ENCODE results near the gene GPRASP1. TPM values are rescaled to one million over a fixed set of nuclear protein-coding genes. Genes with fewer than 3 reads are reported as not detected.
"Not testable (repeated sequence)": the region's sequence is repeated elsewhere in the genome, so short reads cannot be mapped to it uniquely, and the experiment has no call there.

GPRASP1 gene, protein sequence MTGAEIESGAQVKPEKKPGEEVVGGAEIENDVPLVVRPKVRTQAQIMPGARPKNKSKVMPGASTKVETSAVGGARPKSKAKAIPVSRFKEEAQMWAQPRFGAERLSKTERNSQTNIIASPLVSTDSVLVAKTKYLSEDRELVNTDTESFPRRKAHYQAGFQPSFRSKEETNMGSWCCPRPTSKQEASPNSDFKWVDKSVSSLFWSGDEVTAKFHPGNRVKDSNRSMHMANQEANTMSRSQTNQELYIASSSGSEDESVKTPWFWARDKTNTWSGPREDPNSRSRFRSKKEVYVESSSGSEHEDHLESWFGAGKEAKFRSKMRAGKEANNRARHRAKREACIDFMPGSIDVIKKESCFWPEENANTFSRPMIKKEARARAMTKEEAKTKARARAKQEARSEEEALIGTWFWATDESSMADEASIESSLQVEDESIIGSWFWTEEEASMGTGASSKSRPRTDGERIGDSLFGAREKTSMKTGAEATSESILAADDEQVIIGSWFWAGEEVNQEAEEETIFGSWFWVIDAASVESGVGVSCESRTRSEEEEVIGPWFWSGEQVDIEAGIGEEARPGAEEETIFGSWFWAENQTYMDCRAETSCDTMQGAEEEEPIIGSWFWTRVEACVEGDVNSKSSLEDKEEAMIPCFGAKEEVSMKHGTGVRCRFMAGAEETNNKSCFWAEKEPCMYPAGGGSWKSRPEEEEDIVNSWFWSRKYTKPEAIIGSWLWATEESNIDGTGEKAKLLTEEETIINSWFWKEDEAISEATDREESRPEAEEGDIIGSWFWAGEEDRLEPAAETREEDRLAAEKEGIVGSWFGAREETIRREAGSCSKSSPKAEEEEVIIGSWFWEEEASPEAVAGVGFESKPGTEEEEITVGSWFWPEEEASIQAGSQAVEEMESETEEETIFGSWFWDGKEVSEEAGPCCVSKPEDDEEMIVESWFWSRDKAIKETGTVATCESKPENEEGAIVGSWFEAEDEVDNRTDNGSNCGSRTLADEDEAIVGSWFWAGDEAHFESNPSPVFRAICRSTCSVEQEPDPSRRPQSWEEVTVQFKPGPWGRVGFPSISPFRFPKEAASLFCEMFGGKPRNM (N-terminal part only)
- total RNA-seq, result 0.35 and 2.5 TPM in 2 replicates

DNA sequence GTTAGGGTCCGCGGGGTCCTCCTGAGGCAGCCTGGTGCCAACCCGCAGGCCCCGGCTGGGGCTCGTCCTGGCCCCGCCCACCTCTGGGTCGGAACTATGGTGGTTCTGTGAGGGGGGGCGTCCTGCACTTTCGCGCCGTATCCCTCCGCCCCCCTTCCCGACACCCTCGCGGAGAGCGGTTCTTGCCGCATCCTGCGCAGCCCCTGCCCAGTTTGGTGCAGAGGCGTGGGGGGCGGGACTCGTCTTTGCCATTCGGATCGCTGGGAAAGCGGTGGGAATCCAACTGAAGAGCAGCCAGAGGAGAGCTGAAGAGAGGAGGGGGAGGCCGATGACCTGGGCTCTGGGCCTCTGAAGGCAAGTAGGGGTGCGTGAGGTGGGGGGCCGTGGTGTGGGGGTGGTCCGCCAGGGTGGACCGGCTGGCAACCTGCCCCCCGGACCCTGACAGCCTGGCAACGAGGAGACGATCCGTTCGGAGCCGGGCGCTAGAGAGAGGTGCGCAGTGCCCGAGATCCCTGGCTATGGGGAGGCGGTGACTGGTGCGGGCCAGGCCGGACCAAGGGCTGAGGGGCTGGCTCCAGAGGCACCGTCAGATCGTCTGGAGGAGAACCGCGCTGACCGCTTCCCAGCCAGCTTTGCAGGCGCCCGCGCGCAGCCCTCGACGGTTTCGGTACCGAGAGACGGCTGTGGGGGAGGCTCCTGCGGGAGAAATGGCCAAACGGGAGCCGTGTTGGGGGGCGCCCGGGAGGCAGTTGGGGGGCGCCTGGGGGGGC is at the start of gene GPRASP1:
Gene GPRASP1 (plus strand): TSS at position 242 of the 770 bp plus-strand sequence. CDS start 2,431 bp downstream, outside the sequence.
- DNase-seq (ENCODE audit: low read depth), result no peak

DNA sequence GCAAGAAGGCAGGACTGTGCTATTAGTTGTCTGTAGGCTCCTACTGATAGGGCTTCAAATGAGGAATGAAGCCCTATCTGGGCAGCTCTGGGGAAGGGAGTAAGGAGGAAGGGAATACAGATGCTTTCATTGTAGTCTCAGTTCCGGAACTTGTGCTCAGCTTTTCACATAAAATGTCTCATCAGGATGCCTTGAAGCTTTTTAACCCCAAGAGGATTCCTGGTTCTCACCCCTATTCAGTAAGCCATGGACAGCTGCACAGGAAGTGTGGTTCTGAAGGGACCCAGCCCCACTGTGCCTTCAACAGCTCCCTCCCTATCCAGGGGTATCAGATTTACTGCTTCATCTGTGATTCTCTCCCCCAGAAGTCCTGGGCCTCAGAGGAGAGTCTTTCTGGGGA is 47.0 kb upstream of the GPRASP1 start:
- no peak for DNase-seq (ENCODE audit: low read depth)

DNA sequence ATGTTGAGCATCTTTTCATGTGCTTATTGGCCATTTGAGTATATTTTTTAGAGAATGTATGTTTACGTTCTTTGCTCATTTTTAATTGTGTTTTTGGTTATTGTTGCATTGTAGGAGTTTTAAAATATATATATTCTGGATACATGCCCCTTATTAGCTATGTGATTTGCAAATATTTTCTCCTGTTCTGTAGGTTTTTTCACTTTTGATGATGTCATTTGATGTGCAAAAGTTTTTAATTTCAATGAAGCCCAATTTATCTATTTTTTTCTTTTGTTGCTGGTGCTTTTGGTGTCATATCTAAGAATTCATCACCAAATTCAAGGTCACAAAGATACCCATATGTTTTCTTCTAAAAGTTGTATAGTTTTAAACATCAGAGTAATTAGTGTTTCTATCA is 45.2 kb upstream of the GPRASP1 start:
- DNase-seq (ENCODE audit: low read depth), result no peak

DNA sequence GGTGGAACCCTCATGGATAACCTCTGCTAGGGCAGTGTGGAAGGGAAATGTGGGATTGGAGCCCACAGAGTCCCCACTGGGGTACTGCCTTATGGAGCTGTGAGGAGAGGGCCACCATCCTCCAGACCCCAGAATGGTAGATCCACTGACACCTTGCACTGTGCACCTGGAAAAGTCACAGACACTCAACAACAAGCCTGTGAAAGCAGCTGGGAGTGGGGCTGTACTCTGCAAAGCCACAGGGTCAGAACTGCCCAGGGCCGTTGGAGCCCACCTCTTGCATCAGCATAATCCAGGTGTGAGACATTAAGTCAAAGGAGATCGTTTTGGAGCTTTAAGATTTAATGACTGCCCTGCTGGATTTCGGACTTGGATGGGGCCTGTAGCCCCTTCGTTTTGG is 40.4 kb upstream of the GPRASP1 start:
- DNase-seq (ENCODE audit: low read depth), result no peak

DNA sequence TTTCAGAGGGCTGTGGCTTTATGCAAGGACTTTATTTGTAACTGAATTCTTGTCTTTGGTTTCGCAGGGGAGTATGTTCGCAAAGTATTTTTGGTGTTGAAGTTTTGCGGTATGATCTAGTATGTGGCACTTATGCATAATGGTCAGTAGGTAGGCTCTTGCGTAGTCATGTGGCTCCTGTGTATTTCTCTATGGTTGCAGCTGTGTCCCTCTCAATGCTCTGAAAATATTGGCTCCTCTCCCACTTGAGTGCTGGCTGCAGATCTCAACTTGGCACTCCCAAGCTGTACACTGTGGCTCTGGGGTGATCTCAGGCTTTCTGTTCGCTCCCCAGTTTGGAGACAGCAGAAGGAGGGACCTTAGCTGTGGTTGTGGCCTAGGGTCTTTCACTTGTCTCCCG is 27.2 kb upstream of the GPRASP1 start:
- no peak for DNase-seq (ENCODE audit: low read depth)

DNA sequence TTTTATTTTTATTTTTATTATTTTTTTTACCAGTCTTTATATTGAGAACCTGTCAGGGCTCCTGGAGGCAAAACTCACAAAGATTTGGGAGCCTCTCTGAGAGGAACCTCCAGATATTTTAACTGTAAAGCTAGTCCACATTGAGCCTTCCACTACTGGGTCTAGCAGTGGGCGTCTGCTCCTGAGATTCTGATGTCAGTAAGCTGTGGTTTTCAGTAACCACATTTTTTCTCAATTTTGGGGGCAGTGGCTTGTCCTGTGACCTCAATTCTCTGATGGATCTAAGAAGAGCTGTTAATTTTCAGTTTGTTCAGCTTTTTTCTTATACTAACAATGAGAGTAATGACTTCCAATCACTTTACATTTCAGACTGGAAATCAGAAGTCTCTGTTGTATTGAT is 23.6 kb upstream of the GPRASP1 start:
- DNase-seq (ENCODE audit: low read depth), result no peak

DNA sequence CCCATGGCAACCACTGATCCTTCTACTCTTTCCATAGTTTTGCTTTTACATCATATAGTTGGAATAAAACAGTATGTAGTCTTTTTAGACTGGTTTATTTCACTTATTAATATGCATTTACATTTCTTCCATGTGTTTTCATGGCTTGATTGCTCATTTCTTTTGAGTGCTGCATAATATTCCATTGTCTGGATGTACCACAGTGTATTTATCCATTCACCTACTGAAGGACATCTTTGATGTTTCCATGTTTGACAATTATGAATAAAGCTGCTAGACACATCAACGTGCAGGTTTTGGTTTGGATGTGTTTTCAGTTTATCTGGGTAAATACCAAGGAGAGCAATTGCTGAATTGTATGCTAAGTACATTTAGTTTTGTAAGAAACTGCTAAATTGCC is 13.7 kb upstream of the GPRASP1 start:
- no peak for DNase-seq (ENCODE audit: low read depth)

DNA sequence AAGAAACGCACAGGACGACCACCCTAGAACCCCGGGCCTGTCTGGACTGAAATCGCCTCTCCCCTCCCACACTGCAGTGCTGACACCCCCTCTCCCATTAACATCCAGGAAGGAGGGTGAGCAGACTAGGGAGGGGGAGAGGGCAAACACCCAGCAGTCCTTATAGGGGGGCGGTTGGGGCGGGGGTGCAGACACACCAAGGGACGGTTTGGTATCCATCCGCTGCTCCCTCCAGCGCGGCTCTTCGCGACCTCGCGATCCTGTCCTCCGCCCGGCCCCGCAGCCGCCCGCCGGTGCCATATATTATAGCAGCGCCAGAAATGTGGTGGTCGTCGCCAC is 411 bp upstream of the GPRASP1 start:
- no peak for DNase-seq (ENCODE audit: low read depth)

DNA sequence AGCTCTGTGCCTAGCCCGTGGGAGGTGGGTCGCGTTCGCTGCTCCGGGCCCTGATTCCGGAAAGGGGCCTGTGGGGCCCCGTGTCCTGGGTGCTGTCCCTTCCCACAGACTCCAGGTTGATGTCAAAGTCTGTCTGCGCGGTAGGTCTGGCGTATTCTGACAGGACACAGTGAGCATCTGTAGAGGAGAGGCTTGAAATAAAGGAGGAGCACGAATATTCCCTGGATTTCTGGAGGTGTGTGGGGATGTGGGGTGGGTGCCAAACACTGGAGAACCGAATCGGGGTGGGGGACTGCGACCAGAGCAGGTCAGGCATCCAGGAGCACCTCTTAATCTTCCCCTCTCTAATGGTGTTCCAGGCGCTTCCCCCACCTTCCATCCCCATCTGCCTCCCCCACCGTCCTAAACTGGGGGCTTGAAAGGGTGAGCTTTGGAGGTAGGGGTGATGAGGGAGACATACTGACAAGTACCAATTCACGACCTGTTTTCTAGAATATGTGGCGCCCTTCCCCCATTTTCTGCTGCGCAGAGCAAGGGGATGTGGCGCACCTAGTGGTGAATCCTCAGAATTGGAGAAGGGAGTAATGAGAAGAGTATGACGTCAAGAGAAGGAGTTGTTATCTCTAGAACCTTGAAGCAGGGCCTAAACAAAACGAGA is 877 bp downstream of the GPRASP1 start:
- DNase-seq (ENCODE audit: low read depth), result peak; percentile 15

DNA sequence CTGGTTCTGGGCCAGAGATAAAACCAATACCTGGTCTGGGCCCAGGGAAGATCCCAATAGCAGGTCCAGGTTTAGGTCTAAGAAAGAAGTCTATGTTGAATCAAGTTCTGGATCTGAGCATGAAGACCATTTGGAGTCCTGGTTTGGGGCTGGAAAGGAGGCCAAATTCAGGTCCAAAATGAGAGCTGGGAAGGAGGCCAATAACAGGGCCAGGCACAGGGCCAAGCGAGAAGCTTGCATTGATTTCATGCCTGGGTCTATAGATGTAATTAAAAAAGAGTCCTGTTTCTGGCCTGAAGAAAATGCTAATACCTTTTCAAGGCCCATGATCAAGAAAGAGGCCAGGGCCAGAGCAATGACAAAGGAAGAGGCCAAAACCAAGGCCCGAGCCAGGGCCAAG is 3.4 kb downstream of the GPRASP1 start:
- no peak for DNase-seq (ENCODE audit: low read depth)

DNA sequence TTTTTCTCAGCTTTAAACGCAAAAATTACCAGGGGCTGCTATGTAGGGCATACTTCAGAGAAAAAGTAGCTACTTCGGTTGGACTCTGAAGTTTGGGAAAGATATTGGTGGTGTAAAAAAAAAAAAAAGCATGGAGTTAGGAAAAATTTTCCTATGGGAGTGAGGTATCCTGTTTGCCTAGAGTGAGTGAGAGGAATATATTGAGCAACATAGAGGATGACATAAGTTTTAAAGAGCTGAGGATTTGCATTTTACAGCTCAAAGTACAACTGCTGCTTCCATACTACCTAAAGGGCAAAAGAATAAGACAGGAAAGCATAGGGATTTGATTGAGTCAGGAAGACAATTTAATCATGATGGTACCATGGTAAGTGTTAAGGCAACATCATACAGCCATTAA is 7.3 kb downstream of the GPRASP1 start:
- DNase-seq (ENCODE audit: low read depth), result peak; percentile 13

DNA sequence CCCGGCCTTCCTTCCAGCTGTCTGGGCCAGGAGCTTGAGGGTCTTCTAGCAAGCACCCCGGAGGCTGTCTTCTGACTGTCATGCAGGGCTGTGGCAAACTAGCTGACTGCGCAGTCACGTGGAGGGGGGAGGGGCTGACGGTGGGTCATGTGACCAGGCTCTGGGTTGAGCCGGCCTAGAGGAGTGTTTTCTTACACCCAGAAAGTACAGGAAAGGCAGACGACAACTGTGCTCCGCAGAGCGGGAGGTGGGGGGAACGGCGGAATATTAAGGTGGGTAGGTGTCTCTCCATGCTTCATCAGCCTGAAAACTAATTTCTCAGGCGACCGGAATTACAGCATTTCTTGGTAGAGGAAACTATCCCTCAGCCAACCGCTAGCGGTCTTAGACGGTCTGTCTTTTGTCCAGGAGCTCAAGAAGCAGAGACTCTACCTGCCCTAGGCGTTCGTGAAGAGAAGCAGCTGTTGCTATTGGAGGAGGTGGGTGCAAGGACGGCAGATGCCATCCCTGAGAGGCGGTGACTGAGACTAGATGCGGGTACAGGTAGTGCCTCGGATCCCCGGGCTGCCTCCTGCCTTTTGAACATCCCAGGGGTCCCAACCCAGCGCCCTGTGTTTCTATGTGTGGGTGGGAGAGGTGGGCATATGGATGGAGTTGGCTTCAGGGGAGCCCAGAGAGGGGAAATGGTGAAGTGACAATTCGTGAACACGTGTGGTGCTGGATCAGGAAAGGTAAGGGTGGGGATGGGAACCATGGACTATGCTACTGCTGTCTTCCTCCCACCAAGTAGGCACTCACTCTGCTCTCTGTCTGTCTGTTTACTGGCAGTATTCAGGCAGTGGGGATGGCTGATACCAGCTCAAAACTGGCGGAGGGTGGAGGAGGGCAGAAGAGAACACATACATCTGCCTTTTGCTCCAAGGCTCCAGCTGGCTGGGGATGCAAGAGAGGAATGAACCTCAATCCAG is 8.8 kb downstream of the GPRASP1 start:
- peak; percentile 50 for DNase-seq (ENCODE audit: low read depth)

DNA sequence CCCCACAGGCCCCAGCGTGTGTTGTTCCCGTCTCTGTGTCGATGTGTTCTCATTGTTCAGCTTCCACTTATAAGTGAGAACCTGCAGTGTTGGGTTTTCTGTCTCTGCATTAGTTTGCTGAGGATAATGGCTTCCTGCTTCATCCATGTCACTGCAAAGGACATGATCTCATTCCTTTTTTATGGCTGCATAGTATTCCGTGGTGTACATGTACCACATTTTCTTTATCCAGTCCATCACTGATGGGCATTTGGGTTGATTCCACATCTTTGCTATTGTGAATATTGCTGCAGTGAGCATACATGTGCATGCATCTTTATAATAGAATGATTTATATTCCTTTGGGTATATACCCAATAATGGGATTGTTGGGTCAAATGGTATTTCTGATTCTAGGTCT is 12.5 kb downstream of the GPRASP1 start:
- not testable (repeated sequence) for DNase-seq (ENCODE audit: low read depth)

DNA sequence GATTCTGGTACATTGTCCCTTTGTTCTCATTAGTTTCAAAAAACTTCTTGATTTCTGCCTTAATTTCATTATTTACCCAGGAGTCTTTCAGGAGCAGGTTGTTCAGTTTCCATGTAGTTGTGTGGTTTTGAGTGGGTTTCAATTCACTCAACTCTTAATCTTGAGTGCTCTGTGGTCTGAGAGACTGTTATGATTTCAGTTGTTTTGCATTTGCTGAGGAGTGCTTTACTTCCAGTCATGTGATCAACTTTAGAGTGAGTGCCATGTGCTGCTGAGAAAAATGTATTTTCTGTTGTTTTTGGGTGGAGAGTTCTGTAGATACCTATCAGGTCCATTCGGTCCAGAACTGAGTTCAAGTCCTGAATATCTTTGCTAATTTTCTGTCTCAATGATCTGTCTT is 15.8 kb downstream of the GPRASP1 start:
- DNase-seq (ENCODE audit: low read depth), result not testable (repeated sequence)

DNA sequence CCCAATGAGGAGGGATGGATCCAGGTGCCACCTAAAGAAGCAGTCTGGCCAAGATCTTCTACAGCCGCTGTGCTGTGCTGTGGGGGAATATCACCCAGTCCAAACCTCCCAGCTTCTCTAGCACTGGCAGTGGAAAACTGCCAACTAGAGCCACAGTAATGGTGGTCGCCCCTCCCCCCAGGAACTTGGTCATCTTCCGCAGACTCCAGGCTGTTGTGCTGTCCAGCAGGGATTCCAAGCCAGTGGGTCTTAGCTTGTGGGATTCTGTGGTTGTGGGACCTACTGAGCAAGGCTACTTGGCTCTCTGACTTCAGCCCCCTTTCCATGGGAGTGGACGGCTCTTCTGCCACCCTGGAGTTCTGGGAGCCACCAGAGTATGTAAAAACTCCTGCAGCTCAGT is 18.2 kb downstream of the GPRASP1 start:
- DNase-seq (ENCODE audit: low read depth), result no peak

DNA sequence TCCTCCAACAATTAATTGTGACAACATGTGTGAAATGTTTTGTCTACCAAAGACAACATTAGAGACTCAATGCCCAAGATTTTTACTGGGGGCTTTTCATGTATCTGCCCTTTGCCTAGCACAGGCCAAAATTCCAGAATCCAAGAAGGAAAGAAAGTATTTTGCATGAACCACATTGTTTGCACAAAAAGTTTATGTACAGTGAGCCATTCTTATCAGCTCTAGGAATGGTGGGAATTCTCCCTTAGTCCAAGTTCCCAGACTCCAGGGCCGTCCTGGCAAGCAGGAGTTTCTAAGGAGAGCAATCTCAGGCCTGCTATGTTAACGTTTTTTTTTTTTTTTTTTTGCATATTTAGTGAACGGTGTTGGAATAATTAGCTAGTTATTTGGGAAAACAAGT is 21.6 kb downstream of the GPRASP1 start:
- DNase-seq (ENCODE audit: low read depth), result no peak

DNA sequence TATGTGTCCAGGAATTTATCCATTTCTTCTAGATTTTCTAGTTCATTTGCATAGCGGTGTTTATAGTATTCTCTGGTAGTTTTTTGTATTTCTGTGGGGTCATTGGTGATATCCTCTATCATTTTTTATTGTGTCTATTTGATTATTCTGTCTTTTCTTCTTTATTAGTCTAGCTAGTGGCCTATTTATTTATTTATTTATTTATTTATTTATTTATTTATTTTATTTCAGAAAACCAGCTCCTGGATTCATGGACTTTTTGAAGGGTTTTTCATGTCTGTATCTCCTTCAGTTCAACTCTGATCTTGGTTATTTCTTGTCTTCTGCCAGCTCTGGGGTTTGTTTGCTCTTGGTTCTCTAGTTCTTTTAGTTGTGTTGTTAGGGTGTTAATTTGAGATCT is 26.2 kb downstream of the GPRASP1 start:
- DNase-seq (ENCODE audit: low read depth), result not testable (repeated sequence)

DNA sequence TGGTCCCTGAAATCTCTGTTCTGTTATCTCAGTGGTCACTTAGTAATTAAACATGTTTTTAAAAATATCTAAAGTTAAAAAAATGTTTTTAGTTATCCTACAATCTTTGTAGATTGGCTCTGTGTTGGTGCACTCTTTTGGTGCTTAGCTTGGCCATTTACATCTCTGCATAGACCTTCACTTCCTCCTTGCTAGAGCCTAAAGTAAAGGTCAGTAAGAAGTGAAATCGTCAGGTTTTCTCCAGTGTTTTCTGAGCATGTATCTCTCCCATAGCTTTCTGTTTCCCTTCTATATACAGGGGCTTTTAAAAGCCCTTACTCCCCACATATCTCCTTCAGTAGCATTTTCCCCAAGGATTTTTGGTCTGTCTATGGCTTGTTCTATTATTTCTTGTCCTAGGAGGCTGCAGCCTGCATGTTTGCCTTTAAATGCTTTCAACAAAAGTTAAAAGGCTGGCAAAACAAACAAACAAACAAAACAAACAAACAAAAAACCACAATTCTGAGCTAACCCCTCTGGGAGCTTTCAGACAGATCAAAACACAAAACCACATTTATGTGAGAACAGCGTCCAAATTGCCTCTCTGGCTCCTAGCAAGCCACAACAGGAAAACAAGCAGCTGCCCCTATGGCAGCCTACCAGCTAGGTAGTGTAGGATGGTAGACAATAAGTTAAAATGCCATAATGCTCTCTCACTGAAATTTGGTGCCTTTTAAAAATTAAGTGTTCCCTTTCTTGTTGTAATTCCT is 33.7 kb downstream of the GPRASP1 start:
- no peak for DNase-seq (ENCODE audit: low read depth)

DNA sequence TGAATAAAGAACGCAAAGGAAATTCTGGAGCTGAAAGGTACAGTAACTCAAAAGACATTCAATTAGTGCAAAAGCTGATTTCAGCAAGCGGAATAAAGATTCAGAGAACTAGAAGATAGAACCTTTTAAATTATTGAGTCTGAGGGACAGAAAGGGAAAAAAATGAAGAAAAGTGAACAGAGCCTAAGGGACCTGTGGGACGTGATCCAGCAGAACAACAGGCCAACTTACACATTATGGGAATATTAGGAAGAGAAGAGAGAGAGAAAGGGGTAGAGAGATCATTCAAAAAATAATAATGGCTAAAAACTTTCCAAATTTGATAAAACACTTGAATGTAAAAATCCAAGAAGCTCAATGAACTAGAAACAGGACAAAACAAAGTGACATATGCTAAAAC is 43.5 kb downstream of the GPRASP1 start:
- DNase-seq (ENCODE audit: low read depth), result no peak
